Measurements from ENCODE around the gene S100A16.
A peak's percentile ranks its signal among the peaks of the same experiment; 100 is the strongest.
"Not testable (repeated sequence)": the region's sequence is repeated elsewhere in the genome, so short reads cannot be mapped to it uniquely, and the experiment has no call there.

The S100A16 gene

DNA sequence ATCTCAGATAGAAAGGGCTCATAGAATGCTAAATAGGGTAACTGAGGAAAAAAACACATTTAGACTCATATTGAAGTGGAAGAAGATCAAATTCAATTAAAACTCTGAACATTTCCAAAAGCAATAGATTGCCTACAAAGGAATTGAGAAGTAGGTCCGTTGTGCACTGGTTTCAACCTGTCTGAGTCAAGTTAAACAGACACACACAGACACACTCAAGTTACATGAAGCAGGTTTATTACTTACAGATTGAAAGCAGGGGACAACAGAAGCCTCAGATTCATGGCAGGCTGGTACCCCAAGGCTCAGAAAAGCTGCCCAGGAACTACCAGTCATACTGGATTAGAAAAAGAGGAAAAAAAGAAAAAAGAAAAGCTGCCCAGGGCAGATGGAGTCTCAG is 26.6 kb downstream of the S100A16 start:
- DNase-seq (ENCODE audit: low read depth): no peak

DNA sequence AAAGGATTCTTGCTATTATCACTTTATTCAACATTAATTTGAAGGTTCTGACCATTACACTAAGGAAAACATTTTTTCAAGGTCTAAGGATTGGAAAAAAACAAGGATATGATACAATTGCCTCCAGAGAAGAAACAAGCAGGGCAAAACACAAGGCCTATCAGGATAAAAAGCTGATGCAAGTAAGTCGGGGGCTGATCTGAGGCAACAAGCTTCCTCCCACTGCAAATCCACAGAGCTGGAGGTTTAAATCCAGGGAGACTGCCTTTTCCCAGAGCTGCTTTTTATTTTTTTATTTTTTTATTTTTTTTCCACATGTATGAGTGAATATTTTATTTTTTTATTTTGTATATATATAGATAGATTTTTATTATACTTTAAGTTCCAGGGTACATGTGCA is 27.9 kb downstream of the S100A16 start:
- no peak for DNase-seq (ENCODE audit: low read depth)

DNA sequence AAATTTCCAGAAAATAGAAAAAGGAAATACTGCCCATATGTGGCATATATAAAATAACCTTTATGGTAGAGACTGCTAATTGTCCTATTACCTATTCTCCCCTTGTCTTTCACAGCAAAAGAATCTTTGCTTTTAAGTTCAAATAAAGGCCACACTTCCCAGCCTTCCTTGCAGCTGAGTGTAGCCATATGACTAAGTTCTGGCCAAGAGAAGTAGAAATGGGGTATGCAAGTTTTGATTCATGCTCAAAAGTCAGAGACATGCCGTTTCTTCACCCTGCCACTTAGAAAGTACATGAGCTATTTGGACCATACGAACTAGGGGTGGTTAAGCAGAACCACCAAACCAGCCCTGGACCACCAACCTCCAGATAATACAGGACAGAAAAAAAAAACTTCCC is 29.0 kb downstream of the S100A16 start:
- DNase-seq (ENCODE audit: low read depth): no peak

DNA sequence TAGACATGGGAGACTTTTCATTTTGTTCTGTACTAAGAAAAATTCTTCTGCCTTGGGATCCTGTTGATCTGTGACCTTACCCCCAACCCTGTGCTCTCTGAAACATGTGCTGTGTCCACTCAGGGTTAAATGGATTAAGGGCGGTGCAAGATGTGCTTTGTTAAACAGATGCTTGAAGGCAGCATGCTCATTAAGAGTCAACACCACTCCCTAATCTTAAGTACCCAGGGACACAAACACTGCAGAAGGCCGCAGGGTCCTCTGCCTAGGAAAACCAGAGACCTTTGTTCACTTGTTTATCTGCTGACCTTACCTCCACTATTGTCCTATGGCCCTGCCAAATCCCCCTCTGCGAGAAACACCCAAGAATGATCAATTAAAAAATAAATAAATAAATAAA is 29.4 kb downstream of the S100A16 start:
- DNase-seq (ENCODE audit: low read depth): not testable (repeated sequence)

DNA sequence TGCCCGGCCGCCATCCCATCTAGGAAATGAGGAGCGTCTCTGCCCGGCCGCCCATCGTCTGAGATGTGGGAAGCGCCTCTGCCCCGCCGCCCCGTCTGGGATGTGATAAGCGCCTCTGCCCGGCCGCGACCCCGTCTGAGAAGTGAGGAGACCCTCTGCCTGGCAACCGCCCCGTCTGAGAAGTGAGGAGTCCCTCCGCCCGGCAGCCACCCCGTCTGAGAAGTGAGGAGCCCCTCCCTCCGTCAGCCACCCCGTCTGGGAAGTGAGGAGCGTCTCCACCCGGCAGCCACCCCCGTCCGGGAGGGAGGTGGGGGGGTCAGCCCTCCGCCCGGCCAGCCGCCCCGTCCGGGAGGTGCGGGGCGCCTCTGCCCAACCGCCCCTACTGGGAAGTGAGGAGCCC is 30.1 kb downstream of the S100A16 start:
- DNase-seq (ENCODE audit: low read depth): not testable (repeated sequence)

DNA sequence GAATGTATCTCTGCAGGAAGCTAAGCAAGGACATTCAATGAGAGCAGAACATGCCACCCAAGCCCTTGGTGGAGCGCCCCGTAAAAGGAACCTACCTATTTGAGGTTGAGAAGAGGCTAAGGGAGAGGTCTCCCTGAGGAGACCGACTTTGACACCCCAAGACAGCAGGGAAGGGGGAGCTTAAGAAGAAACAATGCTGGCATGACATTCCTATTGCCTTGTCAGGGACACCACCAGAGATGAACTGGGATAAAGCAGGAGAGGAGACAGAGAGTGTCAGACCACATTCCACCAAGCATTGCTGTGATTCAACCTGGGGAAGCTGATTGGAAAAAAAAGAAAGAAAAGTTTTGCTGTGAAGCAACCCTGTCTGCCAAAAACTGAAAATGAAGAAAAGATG is 34.0 kb downstream of the S100A16 start:
- no peak for DNase-seq (ENCODE audit: low read depth)

DNA sequence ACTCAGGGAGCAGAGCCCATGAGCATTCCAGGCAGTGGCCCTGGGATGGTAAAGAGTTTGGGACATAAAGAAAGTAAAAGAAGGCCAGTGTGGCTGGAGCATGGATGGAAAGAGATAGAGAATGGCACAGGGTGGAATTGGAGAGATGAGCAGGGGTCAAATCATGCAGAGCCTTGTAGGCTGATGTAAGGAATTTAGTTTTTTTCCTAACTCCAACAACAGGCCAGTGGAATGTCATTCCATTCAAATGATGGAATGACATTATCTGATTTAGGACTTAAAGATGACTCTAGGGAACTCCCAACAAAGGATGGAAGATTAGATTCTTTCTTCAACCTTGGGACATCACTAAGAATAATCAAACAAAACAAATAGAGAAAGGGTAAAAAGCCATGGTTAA is 34.4 kb downstream of the S100A16 start:
- DNase-seq (ENCODE audit: low read depth): no peak

DNA sequence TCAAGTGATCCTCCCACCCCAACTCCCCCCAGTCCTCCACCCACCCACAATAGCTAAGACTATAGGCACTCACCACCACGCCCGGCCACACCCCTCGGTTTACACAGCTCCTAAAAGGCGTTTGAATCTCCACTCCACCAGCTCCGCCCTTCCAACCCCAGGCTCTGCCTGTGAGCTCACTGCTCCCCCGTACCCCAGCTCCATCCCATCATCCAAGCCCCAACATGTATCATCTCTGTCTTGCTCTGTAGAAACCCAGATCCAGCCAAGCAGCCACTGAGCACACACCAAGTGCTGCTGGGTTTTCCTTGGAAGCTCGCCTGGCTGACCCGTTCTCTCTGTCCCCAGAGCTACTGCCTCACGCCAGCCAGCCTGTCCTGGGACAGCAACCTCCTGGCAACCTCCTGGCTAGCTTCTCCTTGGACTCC is 35.3 kb downstream of the S100A16 start:
- no peak for DNase-seq (ENCODE audit: low read depth)

DNA sequence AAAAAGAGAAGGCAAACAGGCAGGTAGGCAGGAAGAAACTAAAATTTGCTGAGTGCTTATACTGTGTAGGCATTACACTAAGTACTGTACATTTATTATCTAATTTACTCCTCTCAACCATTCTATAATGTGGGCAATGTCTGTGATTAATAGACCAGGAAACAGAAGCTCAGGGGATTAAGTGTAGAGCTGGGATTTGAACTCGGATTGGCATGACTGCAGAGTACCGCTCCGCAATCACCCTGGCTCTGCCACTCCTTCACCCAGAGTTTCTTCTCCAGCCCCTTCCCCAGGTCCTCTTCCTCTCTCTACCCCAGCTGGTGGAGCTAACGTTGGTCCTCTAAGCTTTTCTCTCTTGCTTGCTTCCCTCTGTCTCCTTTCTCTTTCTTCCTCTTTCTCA is 35.8 kb downstream of the S100A16 start:
- DNase-seq (ENCODE audit: low read depth): no peak

DNA sequence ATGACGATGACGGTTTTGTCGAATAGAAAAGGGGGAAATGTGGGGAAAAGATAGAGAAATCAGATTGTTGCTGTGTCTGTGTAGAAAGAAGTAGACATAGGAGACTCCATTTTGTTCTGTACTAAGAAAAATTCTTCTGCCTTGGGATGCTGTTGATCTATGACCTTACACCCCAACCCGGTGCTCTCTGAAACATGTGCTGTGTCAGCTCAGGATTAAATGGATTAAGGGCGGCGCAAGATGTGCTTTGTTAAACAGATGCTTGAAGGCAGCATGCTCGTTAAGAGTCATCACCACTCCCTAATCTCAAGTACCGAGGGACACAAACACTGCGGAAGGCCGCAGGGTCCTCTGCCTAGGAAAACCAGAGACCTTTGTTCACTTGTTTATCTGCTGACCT is 37.4 kb downstream of the S100A16 start:
- not testable (repeated sequence) for DNase-seq (ENCODE audit: low read depth)

DNA sequence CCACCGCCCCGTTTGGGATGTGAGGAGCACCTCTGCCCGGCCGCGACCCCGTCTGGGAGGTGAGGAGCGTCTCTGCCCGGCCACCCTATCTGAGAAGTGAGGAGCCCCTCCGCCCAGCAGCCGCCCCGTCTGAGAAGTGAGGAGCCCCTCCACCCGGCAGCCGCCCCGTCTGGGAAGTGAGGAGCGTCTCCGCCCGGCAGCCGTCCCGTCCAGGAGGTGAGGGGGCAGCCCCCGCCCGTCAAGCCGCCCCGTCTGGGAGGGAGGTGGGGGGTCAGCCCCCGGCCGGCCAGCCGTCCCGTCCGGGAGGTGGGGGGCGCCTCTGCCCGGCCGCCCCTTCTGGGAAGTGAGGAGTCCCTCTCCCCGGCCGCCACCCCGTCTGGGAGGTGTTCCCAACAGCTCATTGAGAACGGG is 37.9 kb downstream of the S100A16 start:
- not testable (repeated sequence) for DNase-seq (ENCODE audit: low read depth)

DNA sequence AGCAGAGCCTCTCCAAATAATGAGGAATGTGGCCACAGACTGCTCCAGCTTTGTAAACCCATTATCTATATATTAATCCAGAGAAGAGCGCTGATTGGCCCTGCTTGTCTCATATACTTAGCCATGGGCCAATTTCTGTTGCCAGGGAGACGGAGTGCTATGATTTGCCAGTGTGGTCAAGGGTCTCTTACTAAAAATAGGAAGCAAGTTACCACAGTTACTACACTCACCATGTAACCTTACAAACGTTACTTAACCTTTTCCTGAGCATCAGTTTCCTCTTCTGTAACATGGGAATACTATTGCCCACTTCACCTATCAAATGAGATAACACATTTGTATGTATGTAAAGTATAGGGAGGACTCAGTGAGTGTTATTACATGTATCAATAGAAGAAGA is 39.6 kb downstream of the S100A16 start:
- DNase-seq (ENCODE audit: low read depth): no peak

DNA sequence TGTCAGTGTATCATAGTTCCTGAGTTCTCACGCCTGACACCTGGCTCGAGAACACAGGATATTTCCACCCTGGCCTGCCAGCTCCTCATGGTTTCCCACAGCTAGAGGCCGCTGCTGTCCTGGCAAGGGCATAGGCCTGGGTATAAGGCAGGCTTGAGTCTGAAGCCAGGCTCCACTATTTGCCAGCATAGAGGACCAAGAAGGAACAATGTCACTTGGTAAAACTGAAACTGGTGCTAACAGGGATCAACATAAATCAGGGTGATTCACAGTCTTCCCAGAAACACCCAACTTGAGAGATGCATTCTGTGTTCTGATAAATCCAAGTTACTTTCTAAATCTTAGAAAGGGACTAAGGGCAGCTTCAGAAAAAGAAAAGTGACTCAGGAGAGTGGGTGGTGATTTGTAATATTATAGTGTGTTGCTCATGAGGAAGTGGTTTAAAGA is 40.3 kb downstream of the S100A16 start:
- peak; percentile 43 for DNase-seq (ENCODE audit: low read depth)

DNA sequence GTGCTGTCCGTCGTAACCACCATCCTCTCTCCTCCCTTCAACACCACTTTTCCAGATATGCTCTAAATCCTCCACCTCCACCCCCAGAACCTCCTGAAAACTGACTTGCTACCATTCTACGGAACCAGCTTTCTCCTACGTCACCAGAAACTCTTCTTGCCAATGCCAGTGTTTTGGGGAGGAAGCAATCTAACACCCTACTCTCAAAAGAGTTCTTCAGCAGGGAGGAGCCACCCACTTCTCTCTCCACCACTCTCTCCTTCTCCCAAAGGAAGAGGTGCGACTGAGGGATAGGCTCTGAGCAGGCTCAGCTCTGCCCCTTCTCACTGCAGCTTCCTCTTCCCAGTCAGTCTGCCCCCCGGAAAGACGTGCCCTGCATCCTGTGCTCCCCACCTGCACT is 41.2 kb downstream of the S100A16 start:
- DNase-seq (ENCODE audit: low read depth): no peak

DNA sequence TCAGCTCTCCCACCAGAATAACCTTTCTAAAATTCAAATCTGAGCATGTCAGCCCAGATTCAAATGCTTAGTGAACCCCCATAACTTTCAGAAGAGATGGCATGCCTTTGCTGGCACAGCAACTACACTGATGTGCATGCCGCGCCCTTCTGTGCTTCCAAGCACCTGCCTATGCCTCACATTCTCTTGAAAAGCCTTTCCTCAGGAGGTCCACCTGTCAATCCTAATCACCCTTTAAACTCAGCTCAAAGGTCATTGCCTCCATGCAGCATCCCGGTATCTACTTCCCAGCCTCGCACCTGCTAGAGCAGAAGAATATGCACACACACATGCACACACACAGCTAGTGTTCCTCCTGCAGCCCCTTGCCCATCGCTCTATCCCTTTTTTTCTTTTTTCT is 42.1 kb downstream of the S100A16 start:
- no peak for DNase-seq (ENCODE audit: low read depth)

DNA sequence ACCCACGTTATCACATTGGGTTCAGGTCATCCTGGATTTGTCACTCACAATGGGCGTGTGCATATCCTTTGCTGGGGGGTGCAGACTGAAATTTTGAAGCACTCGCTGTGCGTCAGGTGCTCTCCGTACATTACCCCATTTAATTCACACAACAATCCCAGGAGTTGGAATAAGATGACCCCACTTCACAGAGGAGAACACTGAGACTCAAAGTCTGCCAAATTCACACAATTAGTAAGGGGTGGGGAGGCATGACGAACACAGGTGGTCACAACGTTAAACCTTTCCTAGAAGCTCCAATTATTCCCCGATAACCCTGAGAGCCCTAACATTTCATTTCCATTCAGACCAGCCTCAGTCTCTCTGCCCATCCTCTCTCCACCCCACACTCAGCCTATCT is 43.5 kb downstream of the S100A16 start:
- DNase-seq (ENCODE audit: low read depth): no peak

DNA sequence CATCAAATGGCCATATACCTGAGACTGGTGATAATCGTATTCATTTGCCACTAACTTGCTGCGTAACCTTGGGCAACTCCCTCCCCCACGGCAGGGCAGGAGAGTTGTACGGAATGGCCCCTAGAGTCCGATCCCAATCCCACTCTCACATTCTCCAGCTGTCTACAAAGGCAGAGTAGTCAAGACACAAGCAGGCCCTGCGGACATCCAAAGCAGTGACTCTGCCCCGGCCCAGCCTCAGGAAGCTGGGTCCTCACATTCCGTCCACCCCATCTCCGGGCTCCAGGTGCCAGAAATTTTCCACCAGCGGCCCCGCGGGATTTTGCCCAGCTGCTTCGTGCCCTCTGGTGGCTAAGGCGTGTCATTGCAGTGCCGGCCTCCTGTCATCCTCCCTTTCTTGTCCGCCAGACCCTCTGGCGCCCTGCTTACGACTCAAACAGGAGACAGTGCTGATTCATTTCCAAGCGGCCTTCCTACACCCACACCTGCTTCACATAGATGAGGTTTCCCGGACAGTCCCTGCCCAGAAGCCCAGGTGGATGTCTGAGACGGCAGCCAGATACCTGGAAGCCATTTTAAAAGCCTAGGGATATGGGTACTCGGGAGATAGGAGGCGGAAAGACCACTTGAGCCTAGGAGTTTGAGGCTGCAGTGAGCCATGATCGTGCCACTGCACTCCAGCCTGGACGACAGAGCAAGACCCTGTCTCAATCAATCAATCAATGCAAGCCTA is 44.4 kb downstream of the S100A16 start:
- peak; percentile 80 for DNase-seq (ENCODE audit: low read depth)

DNA sequence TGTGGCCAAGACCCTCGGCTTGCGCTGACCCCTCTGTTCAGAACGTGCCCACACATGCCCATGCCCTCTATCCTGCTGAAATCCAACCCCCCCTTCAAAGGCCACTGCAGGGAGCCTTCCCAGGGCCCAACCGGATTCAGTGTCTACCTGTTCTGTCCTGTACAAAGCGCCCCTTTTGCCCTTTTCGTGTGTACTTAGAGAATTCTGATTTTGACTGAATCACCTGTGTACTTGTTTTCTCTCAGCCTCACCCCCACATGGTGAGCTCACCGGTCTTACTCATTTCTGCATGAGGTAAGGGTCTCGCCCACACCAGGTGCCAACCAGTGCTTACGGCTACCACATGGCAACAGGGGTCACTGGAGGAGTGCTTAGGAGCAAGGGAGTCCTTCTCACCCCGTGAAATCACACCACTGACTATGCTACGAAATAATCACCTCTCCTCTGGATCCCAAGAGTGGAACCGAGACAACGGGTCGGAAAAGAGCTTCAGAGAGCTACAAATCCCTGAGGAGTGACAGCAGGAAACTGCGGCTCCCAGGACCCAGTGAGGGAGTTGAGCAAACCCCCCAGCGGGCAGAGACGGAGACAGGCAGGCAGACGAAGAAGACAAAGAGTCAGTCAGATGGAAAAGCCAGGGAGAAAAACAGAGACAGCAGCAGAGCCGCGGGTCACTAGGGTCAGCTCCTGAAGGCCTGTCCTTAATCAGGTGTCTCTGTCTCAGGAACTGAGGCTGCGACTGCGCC is 45.1 kb downstream of the S100A16 start:
- DNase-seq (ENCODE audit: low read depth): peak; percentile 17

DNA sequence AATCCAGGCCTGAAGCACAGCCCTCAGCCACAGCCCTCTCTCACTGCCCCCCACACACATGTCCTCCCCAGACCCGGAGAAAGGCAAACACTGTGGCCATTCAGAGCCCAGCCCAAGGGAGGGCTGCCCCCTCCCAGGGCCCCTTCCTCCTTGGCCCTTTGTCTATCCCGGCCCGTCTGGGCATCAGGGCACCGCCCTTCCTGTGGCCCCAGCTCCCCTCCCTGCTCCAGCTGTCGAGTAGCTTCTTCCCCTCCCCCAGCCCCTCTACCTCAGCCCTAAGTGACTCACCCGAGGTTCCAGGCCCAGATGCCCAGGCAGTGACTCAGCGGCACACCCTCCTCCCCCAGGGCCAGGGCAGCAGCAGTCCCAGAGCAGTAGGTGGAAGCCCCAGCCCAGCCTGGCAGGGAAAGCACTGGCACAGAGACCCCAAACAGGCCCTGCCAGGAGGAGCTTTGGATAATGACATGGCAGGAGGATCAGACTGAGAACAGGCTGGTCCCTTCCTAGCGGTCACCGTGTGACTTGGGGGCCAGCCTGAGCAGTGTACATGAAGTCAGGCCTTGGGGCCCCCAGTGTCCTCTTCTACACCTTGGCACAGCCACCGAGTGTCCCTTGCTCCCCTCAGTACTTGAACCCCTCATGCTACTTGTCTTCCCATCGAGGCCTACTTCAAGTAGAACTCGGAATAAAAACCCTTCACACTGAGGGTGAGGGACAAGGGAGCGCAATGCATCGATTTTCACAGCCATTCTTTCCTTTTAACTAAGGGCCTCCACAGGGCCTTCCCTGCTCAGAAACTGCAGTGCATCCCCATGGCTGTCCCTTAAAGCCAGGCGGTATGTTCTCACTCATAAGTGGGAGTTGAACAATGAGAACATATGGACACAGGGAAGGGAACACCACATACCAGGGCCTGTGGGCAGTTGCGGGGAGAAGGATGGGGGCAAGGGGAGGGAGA is 46.2 kb downstream of the S100A16 start:
- DNase-seq (ENCODE audit: low read depth): peak; percentile 83

DNA sequence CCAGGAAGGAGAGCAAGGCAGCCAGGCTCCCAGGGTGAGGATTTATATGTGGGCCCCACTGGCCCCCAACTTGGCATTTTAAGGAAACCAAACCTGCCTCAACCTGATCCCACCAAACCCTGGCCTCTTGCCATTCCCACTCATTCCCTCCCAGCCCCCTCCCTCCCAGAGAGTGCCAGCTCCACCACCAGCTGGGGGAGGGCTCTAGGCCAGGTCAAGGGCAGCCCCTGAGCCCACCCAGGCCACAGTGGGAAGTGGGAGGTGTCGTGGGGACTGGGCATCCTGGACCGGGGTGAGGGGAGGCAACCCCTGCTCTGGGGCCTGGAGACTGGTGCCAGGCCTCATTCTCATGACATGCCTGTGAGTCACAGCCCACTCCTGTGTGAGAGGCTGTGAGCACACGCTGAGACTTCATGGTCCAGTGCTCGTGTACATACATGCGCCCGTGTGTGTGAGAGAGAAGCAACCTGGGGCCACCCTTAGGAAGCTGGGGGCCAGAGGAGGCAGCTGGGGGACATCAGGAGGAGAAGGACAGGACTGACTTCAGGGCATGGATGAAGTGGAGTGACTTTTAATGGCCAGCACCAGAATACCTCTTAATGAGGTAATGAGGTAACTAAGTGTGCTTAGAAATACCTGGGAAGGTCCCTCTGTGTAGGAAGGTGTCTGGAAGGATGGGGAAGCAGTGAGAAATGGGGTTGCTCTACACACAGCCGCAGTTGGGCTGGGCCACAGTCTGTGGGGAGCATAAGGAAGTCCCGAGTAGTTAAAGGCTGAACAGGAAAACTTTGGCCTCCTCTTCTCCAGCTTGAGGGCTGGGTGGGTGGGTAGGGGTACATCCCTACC is 47.2 kb downstream of the S100A16 start, which contains the start of gene S100A2:
S100A2 (minus strand) TSS at position 316 of the 846 bp plus-strand sequence. CDS start 1,967 bp downstream, outside the sequence.
- peak; percentile 49 for DNase-seq (ENCODE audit: low read depth)

DNA sequence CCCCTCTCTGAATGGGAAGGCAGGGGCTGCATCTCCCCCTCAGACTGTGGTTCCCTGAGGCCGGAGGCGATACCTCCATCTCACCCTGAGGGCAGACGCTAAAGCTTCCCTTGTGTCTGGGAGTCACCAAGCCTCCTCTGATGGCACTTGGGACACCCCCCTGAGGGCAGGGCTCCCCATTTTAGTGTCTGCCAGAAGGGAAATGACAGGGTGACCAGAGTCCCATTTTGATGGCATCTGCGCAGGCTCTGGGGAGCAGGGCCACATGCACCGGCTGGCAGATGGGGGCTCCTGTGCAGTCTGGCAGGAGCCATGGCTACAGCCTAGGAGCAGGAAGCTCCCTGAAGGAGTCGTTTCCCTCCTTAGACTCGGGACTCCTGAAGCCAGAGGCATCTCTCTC is 48.9 kb downstream of the S100A16 start:
- no peak for DNase-seq (ENCODE audit: low read depth)

Measured in activated T-cell treated with anti-CD3 and anti-CD28 coated beads for 24 hours (primary cell).